ENCODE data around the gene WDR35. TPM values are rescaled to one million over a fixed set of nuclear protein-coding genes. Genes with fewer than 3 reads are reported as not detected.

The WDR35 gene
- total RNA-seq, 1 experiment from 2014 or later, result 29.4 TPM

GRCh38 chr2:19864381-19864780 is 125.5 kb downstream of the WDR35 start:
- peaks cover 6% of the 10 kb centered on the region for H3K27me3 ChIP-seq (replicated peaks; ENCODE audit: insufficient read depth, low read depth, low read length, poor library complexity)
- no peak for DNase-seq (ENCODE audit: low spot score)
- no peak for TF ChIP-seq EZH2 (IDR thresholded peaks at IDR 0.05; ENCODE audit: borderline replicate concordance, low read depth, low read length, poor library complexity, severe bottlenecking)
- no peak for TF ChIP-seq CTCF (conservative IDR thresholded peaks at IDR 0.05; ENCODE audit: low read depth, low read length)
- no peak overlapping the region for H3K27ac ChIP-seq (ENCODE audit: low read depth, low read length, poor library complexity, severe bottlenecking)
- BruUV-seq (replicated peaks), result no TSS peak
- no peak overlapping the region for H3K4me3 ChIP-seq (ENCODE audit: low read depth, low read length, poor library complexity, severe bottlenecking)
- H3K9me3 ChIP-seq (ENCODE audit: low read depth, low read length, poor library complexity, severe bottlenecking), result no peaks in the 10 kb centered on the region
- ChIA-PET POLR2A (ENCODE audit: low non-redundant PET) (no interaction called here), CTCF (no interaction called here)
- H3K36me3 ChIP-seq (ENCODE audit: insufficient read depth, low read length, poor library complexity, severe bottlenecking), result no peaks in the 10 kb centered on the region
- H3K4me1 ChIP-seq (ENCODE audit: insufficient read depth, low read length, poor library complexity, severe bottlenecking), result no peaks in the 10 kb centered on the region
- intact Hi-C loops (cut with micrococcal nuclease; ENCODE audit: unreplicated experiment), result loop anchor here (5.0 to 10.0 kb wide), 4 partner anchors 97 to 1112 kb away; no protein-coding TSS in a partner anchor

GRCh38 chr2:19863303-19864041 is 126.4 kb downstream of the WDR35 start:
- Histone ChIP-seq H3K27me3 (replicated peaks; ENCODE audit: insufficient read depth, low read depth, low read length, poor library complexity) (peaks cover 6% of the 10 kb centered on the region), H3K27ac (ENCODE audit: low read depth, low read length, poor library complexity, severe bottlenecking) (no peak overlapping the region), H3K4me3 (ENCODE audit: low read depth, low read length, poor library complexity, severe bottlenecking) (no peak overlapping the region), H3K4me1 (ENCODE audit: insufficient read depth, low read length, poor library complexity, severe bottlenecking) (no peaks in the 10 kb centered on the region), H3K9me3 (ENCODE audit: low read depth, low read length, poor library complexity, severe bottlenecking) (no peaks in the 10 kb centered on the region), H3K36me3 (ENCODE audit: insufficient read depth, low read length, poor library complexity, severe bottlenecking) (no peaks in the 10 kb centered on the region)
- intact Hi-C loops (cut with micrococcal nuclease; ENCODE audit: unreplicated experiment), result loop anchor here (2.0 to 10.0 kb wide), 5 partner anchors 96 to 1343 kb away; no protein-coding TSS in a partner anchor
- BruUV-seq (replicated peaks), result no TSS peak
- DNase-seq (ENCODE audit: low spot score), result peak; percentile 54
- ChIA-PET POLR2A (ENCODE audit: low non-redundant PET) (no interaction called here), CTCF (interaction anchor here (1.0 kb wide), 1 partner anchor 513 kb away, joined by 3 read pairs; no protein-coding TSS in a partner anchor)
- peak; percentile 94 for TF ChIP-seq CTCF (conservative IDR thresholded peaks at IDR 0.05; ENCODE audit: low read depth, low read length)
- TF ChIP-seq EZH2 (IDR thresholded peaks at IDR 0.05; ENCODE audit: borderline replicate concordance, low read depth, low read length, poor library complexity, severe bottlenecking), result no peak

GRCh38 chr2:19861813-19862212 is 128.1 kb downstream of the WDR35 start:
- no peaks in the 10 kb centered on the region for H3K4me1 ChIP-seq (ENCODE audit: insufficient read depth, low read length, poor library complexity, severe bottlenecking)
- POLR2A ChIA-PET (ENCODE audit: low non-redundant PET), result no interaction called here
- CTCF ChIA-PET, result no interaction called here
- H3K36me3 ChIP-seq (ENCODE audit: insufficient read depth, low read length, poor library complexity, severe bottlenecking), result no peaks in the 10 kb centered on the region
- intact Hi-C loops (cut with micrococcal nuclease; ENCODE audit: unreplicated experiment), result loop anchor here (2.0 to 10.0 kb wide), 5 partner anchors 95 to 1341 kb away; no protein-coding TSS in a partner anchor
- no peak overlapping the region for H3K27ac ChIP-seq (ENCODE audit: low read depth, low read length, poor library complexity, severe bottlenecking)
- no peaks in the 10 kb centered on the region for H3K9me3 ChIP-seq (ENCODE audit: low read depth, low read length, poor library complexity, severe bottlenecking)
- no peak for DNase-seq (ENCODE audit: low spot score)
- H3K4me3 ChIP-seq (ENCODE audit: low read depth, low read length, poor library complexity, severe bottlenecking), result no peak overlapping the region
- H3K27me3 ChIP-seq (replicated peaks; ENCODE audit: insufficient read depth, low read depth, low read length, poor library complexity), result no peaks in the 10 kb centered on the region
- BruUV-seq (replicated peaks), result no TSS peak
- no peak for TF ChIP-seq EZH2 (IDR thresholded peaks at IDR 0.05; ENCODE audit: borderline replicate concordance, low read depth, low read length, poor library complexity, severe bottlenecking)
- no peak for TF ChIP-seq CTCF (conservative IDR thresholded peaks at IDR 0.05; ENCODE audit: low read depth, low read length)

Other genes starting within 250 kb of the WDR35 start
- gene TTC32, start 88.1 kb downstream of the WDR35 start, total RNA-seq (2021), result 11.5 and 16.1 TPM in 2 replicates
- gene MATN3, start 22.6 kb upstream of the WDR35 start, total RNA-seq (2021), result 2.7 and 2.8 TPM in 2 replicates
- 149 and 158 TPM in 2 replicates for gene LAPTM4A, start 61.5 kb upstream of the WDR35 start, total RNA-seq (2021)
- gene SDC1, start 235.0 kb upstream of the WDR35 start, total RNA-seq (2021), result 1.4 and 2.9 TPM in 2 replicates

Measured in A673 (cell line).